Measurements from ENCODE around the gene ZNF438. TPM values are rescaled to one million over a fixed set of nuclear protein-coding genes. Genes with fewer than 3 reads are reported as not detected.

ZNF438 gene
- total and polyA plus RNA-seq, 2 of the 8 experiments (the other 6 are each of a cell fraction or from before 2014, with no cell fraction given), result 0.95 to 1.7 TPM

GRCh38 chr10:31037749-31038148 is 6.1 kb upstream of the ZNF438 start:
- no peaks in the 10 kb centered on the region for H3K27me3 ChIP-seq (replicated peaks in 1 of 4; ENCODE audit: control insufficient read depth in 3 of 4, extremely low read depth in 1 of 4, insufficient read depth in 3 of 4, low read length in 3 of 4)
- H2AFZ ChIP-seq (ENCODE audit: low read length), result no peak overlapping the region
- no peak overlapping the region for H3K4me2 ChIP-seq (ENCODE audit: insufficient read depth in 1 of 2, low read depth in 2 of 2, low read length in 2 of 2)
- no peak overlapping the region for H3K4me3 ChIP-seq (ENCODE audit: extremely low read depth in 1 of 4, insufficient read depth in 2 of 4, low read depth in 3 of 4, low read length in 4 of 4)
- no peak overlapping the region for H4K5ac ChIP-seq (ENCODE audit: insufficient read length, low read depth, low read length)
- POLR2A ChIA-PET (ENCODE audit: partially characterized antibody), result no interaction called here
- H3K56ac ChIP-seq (replicated peaks; ENCODE audit: insufficient read length, low read depth, low read length), result no peak overlapping the region
- H3K79me2 ChIP-seq (ENCODE audit: control insufficient read depth in 1 of 2, insufficient read depth in 2 of 2, low read length in 2 of 2), result no peaks in the 10 kb centered on the region
- no peak overlapping the region for H3K14ac ChIP-seq (ENCODE audit: insufficient read length)
- no peaks in the 10 kb centered on the region for H3K79me1 ChIP-seq (ENCODE audit: low read depth, low read length)
- no peak overlapping the region; the same call in 1 of the 2 replicates for H2BK15ac ChIP-seq (ENCODE audit: low read length)
- peak overlapping the region; percentile 88; the same call in 1 of the 2 replicates for H2BK12ac ChIP-seq (ENCODE audit: low read depth, low read length)
- 0 out of 2 replicates have a peak overlapping the region, but pooled peaks have one; percentile 87 for H2AK5ac ChIP-seq (ENCODE audit: low read depth, low read length)
- H4K91ac ChIP-seq (replicated peaks; ENCODE audit: insufficient read length, low read length), result no peak overlapping the region
- H3K9me3 ChIP-seq (ENCODE audit: insufficient read depth in 2 of 2, low read depth in 1 of 2, low read length in 1 of 2), result no peaks in the 10 kb centered on the region
- FAIRE-seq, result no peak
- WGBS, 2 experiments (ENCODE audit: extremely low coverage in 1 of 2, insufficient coverage in 1 of 2, insufficient read length in 1 of 2, insufficient replicate concordance in 2 of 2, low coverage in 1 of 2, low lambda C conversion rate in 2 of 2, missing lambda C conversion rate in 1 of 2), result 88% methylated on average over 3 of the region's 3 CpGs; no CpG with 5 or more reads in 1 of the 2 experiments
- peaks cover 0 to 7% (median 2%) of the 10 kb centered on the region in 4 experiments; a peak in 3 of 7 replicates for H3K4me1 ChIP-seq (replicated peaks in 1 of 4; ENCODE audit: control insufficient read depth in 3 of 4, insufficient read depth in 4 of 4, low read length in 3 of 4)
- H3K23ac ChIP-seq (ENCODE audit: insufficient read length), result no peak overlapping the region
- no peaks in the 10 kb centered on the region for H3K23me2 ChIP-seq (ENCODE audit: low read depth, low read length)
- CTCF ChIA-PET (ENCODE audit: partially characterized antibody), result no interaction called here
- no peak for TF ChIP-seq KDM4A (IDR thresholded peaks at IDR 0.05; ENCODE audit: low read depth, low read length, severe bottlenecking)
- TF ChIP-seq POLR2A (IDR thresholded peaks at IDR 0.05; ENCODE audit: control extremely low read depth in 1 of 2, low read depth in 2 of 2, low read length in 2 of 2), result no peak
- TF ChIP-seq SUZ12 (IDR thresholded peaks at IDR 0.05; ENCODE audit: low read length), result no peak
- TF ChIP-seq SIN3A (conservative IDR thresholded peaks at IDR 0.05 in 1 of 2, IDR thresholded peaks at IDR 0.05 in 1 of 2; ENCODE audit: low read depth in 1 of 2, low read length in 2 of 2), result no peak
- TF ChIP-seq ZNF274 (IDR thresholded peaks at IDR 0.05; ENCODE audit: borderline replicate concordance, extremely low read depth, low read length), result no peak
- TF ChIP-seq GTF2F1 (IDR thresholded peaks at IDR 0.05; ENCODE audit: borderline replicate concordance, low read depth, low read length), result no peak
- no peak for TF ChIP-seq NRF1 (IDR thresholded peaks at IDR 0.05; ENCODE audit: low read depth, low read length)
- TF ChIP-seq SP2 (IDR thresholded peaks at IDR 0.05; ENCODE audit: low read length), result no peak
- no peak for TF ChIP-seq ATF3 (IDR thresholded peaks at IDR 0.05; ENCODE audit: insufficient read depth, low read depth, low read length)
- no peak for DNase-seq (ENCODE audit: low read depth in 1 of 2, low spot score in 2 of 2)
- no peaks in the 10 kb centered on the region for H3K36me3 ChIP-seq (ENCODE audit: control insufficient read depth in 2 of 4, insufficient read depth in 4 of 4, low read length in 3 of 4)
- no peak overlapping the region for H2BK20ac ChIP-seq (ENCODE audit: low read length)
- H4K8ac ChIP-seq (ENCODE audit: extremely low read depth, insufficient read depth, low read length), result no peak overlapping the region
- H2BK5ac ChIP-seq (ENCODE audit: low read depth, low read length), result no peak overlapping the region
- no peak overlapping the region for H3K18ac ChIP-seq (ENCODE audit: extremely low read depth, low read length)
- no peak overlapping the region for H3K9ac ChIP-seq (replicated peaks in 1 of 4; ENCODE audit: extremely low read depth in 1 of 4, low read depth in 3 of 4, low read length in 3 of 4)
- H2BK120ac ChIP-seq (replicated peaks; ENCODE audit: low read depth, low read length), result no peak overlapping the region
- H3K27ac ChIP-seq (ENCODE audit: low read depth, low read length), result no peak overlapping the region
- no peak overlapping the region for H3K4ac ChIP-seq (replicated peaks; ENCODE audit: insufficient read length, low read depth, low read length)
- no peaks in the 10 kb centered on the region for H4K20me1 ChIP-seq (replicated peaks in 1 of 2; ENCODE audit: control insufficient read depth in 1 of 2, insufficient read depth in 2 of 2, low read length in 2 of 2)
